Upper lobe of left lung (tissue), 6 donors: ENCODE results near the gene CISD1. TPM values are rescaled to one million over a fixed set of nuclear protein-coding genes. Genes with fewer than 3 reads are reported as not detected.
"Not testable (repeated sequence)": the region's sequence is repeated elsewhere in the genome, so short reads cannot be mapped to it uniquely, and the experiment has no call there.

Experiments used
- ATAC-seq, 2 donors: fragments of 200-7000 bp; cut with Tn5 transposase; one replicate each; pipeline ENCODE4 v1.9.1; 2022; ENCODE audit warnings: mild to moderate bottlenecking in 2 of 2, moderate library complexity in 2 of 2; ENCODE audit not compliant: low FRiP score in 2 of 2
- DNase-seq, 2 donors: peaks; one replicate each; pipeline ENCODE4 v3.0.0-alpha.2; 2019 to 2020
- H3K27ac ChIP-seq, 4 donors: fragments of 200-600 bp; sonication (generic); one replicate each; pipeline ENCODE4 v1.5.1; 2016 to 2019
- H3K27me3 ChIP-seq, 4 donors: fragments of 200-600 bp; sonication (generic); one replicate each; pipeline ENCODE4 v1.5.1; 2017 to 2019
- H3K36me3 ChIP-seq, 4 donors: fragments of 200-600 bp; sonication (generic); one replicate each; pipeline ENCODE4 v1.5.1; 2016 to 2019
- H3K4me1 ChIP-seq, 4 donors: fragments of 200-600 bp; sonication (generic); one replicate each; pipeline ENCODE4 v1.5.1; 2018 to 2019
- H3K4me3 ChIP-seq, 4 donors: fragments of 200-600 bp; sonication (generic); one replicate each; pipeline ENCODE4 v1.5.1; 2017 to 2019; ENCODE audit warnings: mild to moderate bottlenecking in 2 of 4, moderate library complexity in 1 of 4
- H3K9me3 ChIP-seq, 4 donors: fragments of 200-600 bp; sonication (generic); one replicate each; pipeline ENCODE4 v1.5.1; 2018 to 2019
- CTCF ChIP-seq, 6 experiments: fragments of 450-650 bp in 4 of 6; fragments of 200-600 bp in 2 of 6; sonication (generic) in 2 of 6; IDR thresholded peaks; one replicate each; pipeline ENCODE4 v1.5.1; 2016 to 2019; ENCODE audit warnings: antibody characterized with exemption in 6 of 6
- EP300 ChIP-seq, 4 donors: sonication (generic); formaldehyde crosslinking; IDR thresholded peaks; one replicate each; pipeline ENCODE4 v1.5.1; 2017; ENCODE audit warnings: antibody characterized with exemption in 4 of 4, control low read depth in 2 of 4
- POLR2A ChIP-seq, 4 donors: fragments of 450-650 bp; IDR thresholded peaks; one replicate each; pipeline ENCODE4 v1.5.1; 2016 to 2017; ENCODE audit warnings: antibody characterized with exemption in 4 of 4, mild to moderate bottlenecking in 2 of 4
- POLR2AphosphoS5 ChIP-seq, 2 donors: sonication (generic); formaldehyde crosslinking; IDR thresholded peaks; one replicate each; pipeline ENCODE4 v1.5.1; 2017; ENCODE audit warnings: antibody characterized with exemption in 2 of 2
- WGBS, 2 donors: methylation state at CpG; one replicate each; pipeline ENCODE4 v1.1.5; 2017 to 2018; 5-methylcytosine and 5-hydroxymethylcytosine counted together
- total RNA-seq, 6 donors: library from RNA; depleted of rRNA in 4 of 6; stranded (reverse); fragments of >200 nt in 4 of 6; gene quantifications; one replicate each; pipeline versions ENCODE4 v1.1.0 to v1.2.1, GENCODE V29; 2016 to 2021
- donor health status: DM: no; HTN: no; CAD: no; lungs with moderate emphysema.
- donor health status: DM: no; HTN: yes; CAD: no; lungs with severe emphysema.

Gene CISD1
- total RNA-seq, 6 donors from 2014 or later: 6.3 to 19.4 (median 13.8) TPM

DNA sequence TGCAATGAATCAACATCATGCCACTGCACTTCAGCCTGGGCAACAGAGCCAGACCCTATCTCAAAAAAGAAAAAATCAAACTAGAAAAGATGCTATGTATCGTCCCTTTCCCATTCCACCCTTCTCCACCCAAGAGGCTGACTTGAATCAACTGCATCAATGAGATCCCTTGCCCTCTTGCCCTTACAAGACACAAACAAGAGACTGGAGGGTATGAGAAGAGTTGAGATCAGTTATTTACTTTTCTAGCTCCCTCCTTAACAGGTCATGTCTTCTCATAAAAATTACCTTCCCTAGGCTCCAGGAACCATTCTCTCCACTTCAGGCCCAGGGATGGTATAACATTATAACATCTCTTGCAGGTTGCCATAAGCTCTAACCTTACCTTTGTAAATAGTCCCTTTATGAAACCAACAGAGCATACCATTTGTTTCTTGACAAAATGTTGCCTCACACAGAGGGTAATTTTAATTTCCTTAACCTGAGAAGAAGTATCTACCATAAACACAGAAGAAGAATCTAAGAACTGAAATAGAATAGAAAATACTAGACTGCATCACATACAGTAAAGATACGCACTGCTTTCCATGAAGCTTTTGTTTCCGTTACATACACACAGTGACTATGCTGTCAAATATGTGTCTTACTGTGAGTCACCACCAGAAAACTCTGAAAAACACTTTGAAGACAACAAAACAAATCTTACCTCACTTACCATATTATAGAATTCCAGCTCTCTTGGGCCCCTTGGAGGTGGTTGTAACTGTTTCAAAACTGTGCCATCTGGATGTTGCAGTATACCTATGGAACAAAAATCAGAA lies 31.7 kb upstream of the CISD1 start:
- peaks cover 0 to 26% (median 0%) of the 10 kb centered on the region in 4 donors for H3K36me3 ChIP-seq
- H3K9me3 ChIP-seq: no peaks in the 10 kb centered on the region
- TF ChIP-seq POLR2A (IDR thresholded peaks at IDR 0.05) (no peak), EP300 (IDR thresholded peaks at IDR 0.05) (no peak)
- no peaks in the 10 kb centered on the region for H3K27me3 ChIP-seq
- 95 to 99% methylated on average over 3 of the region's 3 CpGs for WGBS, 2 donors
- DNase-seq: no peak
- ATAC-seq: no peak
- H3K4me3 ChIP-seq: no peak overlapping the region
- peaks cover 0 to 6% (median 0%) of the 10 kb centered on the region in 4 donors for H3K4me1 ChIP-seq
- no peak overlapping the region for H3K27ac ChIP-seq

DNA sequence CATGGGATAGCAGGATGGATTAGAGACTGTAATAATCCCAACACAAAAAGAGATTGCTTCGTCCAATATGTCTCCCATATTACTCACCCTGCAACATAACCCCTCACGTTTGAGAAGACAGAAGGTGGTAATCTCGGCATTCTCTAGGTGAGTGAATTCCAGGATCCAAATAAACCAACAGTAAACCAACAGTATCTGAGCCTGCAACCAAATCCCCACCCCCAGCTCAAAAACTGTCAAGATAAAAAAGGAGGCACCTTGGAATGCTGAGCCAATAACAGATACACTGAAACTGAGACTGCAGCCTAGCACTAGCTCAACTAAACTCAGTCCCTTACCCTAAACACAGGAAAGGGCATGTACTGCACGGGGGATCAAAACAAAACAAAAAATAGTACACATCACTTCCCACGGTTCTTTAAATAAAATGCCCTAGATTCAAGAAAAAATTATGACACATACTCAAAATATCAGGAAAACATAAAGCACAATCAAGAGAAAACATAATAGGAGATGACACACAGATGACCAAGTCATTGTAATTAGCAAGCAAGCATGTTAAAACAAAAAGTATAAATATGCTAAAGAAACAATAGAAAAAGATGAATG lies 29.3 kb upstream of the CISD1 start:
- no peak overlapping the region for H3K27ac ChIP-seq
- TF ChIP-seq POLR2AphosphoS5 (IDR thresholded peaks at IDR 0.05) (no peak), CTCF (IDR thresholded peaks at IDR 0.05) (no peak), POLR2A (IDR thresholded peaks at IDR 0.05) (no peak), EP300 (IDR thresholded peaks at IDR 0.05) (no peak)
- H3K4me3 ChIP-seq: no peak overlapping the region
- H3K36me3 ChIP-seq: peaks cover 0 to 19% (median 0%) of the 10 kb centered on the region in 4 donors
- no peaks in the 10 kb centered on the region for H3K9me3 ChIP-seq
- H3K27me3 ChIP-seq: no peaks in the 10 kb centered on the region
- 70 to 86% methylated on average over 5 of the region's 5 CpGs for WGBS, 2 donors
- no peak for ATAC-seq
- peaks cover 0 to 6% (median 0%) of the 10 kb centered on the region in 4 donors for H3K4me1 ChIP-seq
- no peak for DNase-seq

DNA sequence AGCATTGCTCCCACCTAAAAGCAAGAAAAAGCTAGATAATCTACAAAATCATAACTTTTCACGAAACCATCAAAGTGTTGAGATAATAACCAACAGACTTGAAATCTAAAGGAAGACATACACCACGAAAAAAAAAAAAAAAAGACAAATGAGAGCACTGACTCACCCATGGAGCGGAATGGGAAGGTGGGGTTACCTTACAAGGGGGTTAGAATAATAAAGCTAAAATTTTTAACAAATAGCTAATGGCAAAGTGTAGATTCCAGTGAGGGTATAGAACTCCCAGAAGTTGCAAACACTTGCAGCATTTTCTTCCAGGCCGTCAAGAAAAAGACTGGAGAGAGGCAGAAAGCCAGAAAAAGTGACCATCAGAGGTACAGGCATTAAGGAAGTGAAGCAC lies 28.4 kb upstream of the CISD1 start:
- H3K27ac ChIP-seq: no peak overlapping the region
- no peak for TF ChIP-seq EP300 (IDR thresholded peaks at IDR 0.05)
- no peak for TF ChIP-seq POLR2A (IDR thresholded peaks at IDR 0.05)
- no peak for TF ChIP-seq POLR2AphosphoS5 (IDR thresholded peaks at IDR 0.05)
- no peak for TF ChIP-seq CTCF (IDR thresholded peaks at IDR 0.05)
- peaks cover 0 to 17% (median 0%) of the 10 kb centered on the region in 4 donors for H3K36me3 ChIP-seq
- H3K4me1 ChIP-seq: peaks cover 0 to 6% (median 0%) of the 10 kb centered on the region in 4 donors
- ATAC-seq (no peak), DNase-seq (no peak)
- H3K9me3 ChIP-seq: no peaks in the 10 kb centered on the region
- WGBS, 2 donors: 79 to 82% methylated on average over 4 of the region's 4 CpGs
- H3K27me3 ChIP-seq: no peaks in the 10 kb centered on the region
- H3K4me3 ChIP-seq: no peak overlapping the region

- DNase-seq (no peak), ATAC-seq (no peak)
- H3K36me3 ChIP-seq: peaks cover 0 to 9% (median 0%) of the 10 kb centered on the region in 4 donors
- no peaks in the 10 kb centered on the region for H3K9me3 ChIP-seq
- H3K4me3 ChIP-seq: no peak overlapping the region
- no peak overlapping the region for H3K27ac ChIP-seq
- 77 to 81% methylated on average over 3 of the region's 3 CpGs for WGBS, 2 donors
- peaks cover 0 to 6% (median 0%) of the 10 kb centered on the region in 4 donors for H3K4me1 ChIP-seq
- no peaks in the 10 kb centered on the region for H3K27me3 ChIP-seq
- TF ChIP-seq POLR2AphosphoS5 (IDR thresholded peaks at IDR 0.05) (no peak), EP300 (IDR thresholded peaks at IDR 0.05) (no peak)
Measured at GRCh38 chr10:58241346-58241745, 27.6 kb upstream of the CISD1 start.

DNA sequence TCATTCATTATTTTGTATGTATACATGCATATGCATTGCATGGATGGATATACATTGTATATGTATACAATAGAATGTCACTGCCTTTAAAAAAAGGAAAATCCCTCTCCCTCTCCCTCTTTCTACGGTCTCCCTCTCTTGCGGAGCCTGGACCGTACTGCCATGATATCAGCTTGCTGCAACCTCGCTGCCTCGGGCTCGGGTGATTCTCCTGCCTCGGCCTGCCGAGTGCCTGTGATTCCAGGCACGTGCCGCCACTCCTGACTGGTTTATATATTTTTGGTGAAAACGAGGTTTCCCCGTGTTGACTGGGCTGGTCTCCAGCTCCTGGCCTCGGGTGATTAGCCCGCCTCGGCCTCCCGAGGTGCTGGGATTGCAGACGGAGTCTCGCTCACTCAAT lies 25.7 kb upstream of the CISD1 start:
- Histone ChIP-seq H3K36me3 (no peaks in the 10 kb centered on the region), H3K9me3 (no peaks in the 10 kb centered on the region), H3K4me1 (peaks cover 0 to 6% (median 0%) of the 10 kb centered on the region in 4 donors), H3K4me3 (no peak overlapping the region), H3K27ac (no peak overlapping the region), H3K27me3 (no peaks in the 10 kb centered on the region)
- WGBS, 2 donors: 95 to 96% methylated on average over 10 to 12 of the region's 18 CpGs
- ATAC-seq (no peak), DNase-seq (peak in 1 of 2 donors; percentile 59)
- TF ChIP-seq POLR2AphosphoS5 (IDR thresholded peaks at IDR 0.05) (no peak), CTCF (IDR thresholded peaks at IDR 0.05) (no peak)

- not testable (repeated sequence) for ATAC-seq, H3K4me1 ChIP-seq, H3K36me3 ChIP-seq, H3K27me3 ChIP-seq, H3K4me3 ChIP-seq, H3K27ac ChIP-seq, H3K9me3 ChIP-seq
- WGBS, 2 donors: 89% methylated on average over 27 of the region's 31 CpGs; no CpG with 5 or more reads in 1 of the 2 donors
- peak in 1 of 2 donors; percentile 63 for DNase-seq
Measured at GRCh38 chr10:58243801-58244200, 25.2 kb upstream of the CISD1 start.

GRCh38 chr10:58244242-58244641 lies 24.7 kb upstream of the CISD1 start:
- DNase-seq: peak in 1 of 2 donors; percentile 66
- H3K27ac ChIP-seq, H3K4me1 ChIP-seq, H3K36me3 ChIP-seq, H3K4me3 ChIP-seq, H3K27me3 ChIP-seq, ATAC-seq, H3K9me3 ChIP-seq: not testable (repeated sequence)
- WGBS, 2 donors: 97 to 100% methylated on average over 8 to 10 of the region's 28 CpGs

DNA sequence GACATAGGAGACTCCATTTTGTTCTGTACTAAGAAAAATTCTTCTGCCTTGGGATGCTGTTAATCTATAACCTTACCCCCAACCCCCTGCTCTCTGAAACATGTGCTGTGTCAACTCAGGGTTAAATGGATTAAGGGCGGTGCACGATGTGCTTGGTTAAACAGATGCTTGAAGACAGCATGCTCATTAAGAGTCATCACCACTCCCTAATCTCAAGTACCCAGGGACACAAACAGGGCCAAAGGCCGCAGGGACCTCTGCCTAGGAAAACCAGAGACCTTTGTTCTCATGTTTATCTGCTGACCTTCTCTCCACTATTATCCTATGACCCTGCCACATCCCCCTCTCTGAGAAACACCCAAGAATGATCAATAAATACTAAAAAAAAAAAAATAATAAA lies 24.3 kb upstream of the CISD1 start:
- H3K4me3 ChIP-seq, H3K4me1 ChIP-seq, H3K9me3 ChIP-seq, DNase-seq, H3K27ac ChIP-seq, H3K36me3 ChIP-seq, H3K27me3 ChIP-seq, ATAC-seq: not testable (repeated sequence)
- 79 to 92% methylated on average over 3 of the region's 3 CpGs for WGBS, 2 donors
